GM12892 (cell line): ENCODE data around the gene MFNG.

Source experiments
- POLR2A ChIP-seq: IDR thresholded peaks from 2 replicates; pipeline ENCODE4 v1.6.1; 2011; ENCODE audit warnings: low read depth, low read length, control low read depth
- POLR2AphosphoS5 ChIP-seq: IDR thresholded peaks from 2 replicates; pipeline ENCODE4 v1.6.1; 2011; ENCODE audit warnings: low read depth, low read length, control low read depth

- no peak for TF ChIP-seq POLR2A
- TF ChIP-seq POLR2AphosphoS5, result no peak
Observed at GRCh38 chr22:37525746-37526350, 39.7 kb upstream of the MFNG start.
